HEK293 (cell line): ENCODE data around the gene REEP5.

ENCODE experiments used
- CTCF ChIA-PET: fragments of 350-600 bp; formaldehyde crosslinking; extraction: SDS; loops from one replicate; lab custom pipeline; 2021; ENCODE audit warnings: antibody characterized with exemption; lab: Yijun Ruan, JAX
- POLR2A ChIA-PET: fragments of 300-600 bp; formaldehyde crosslinking; extraction: SDS; loops from one replicate; lab custom pipeline; 2020; ENCODE audit warnings: antibody characterized with exemption, inconsistent platforms; lab: Yijun Ruan, JAX
- H3K27ac ChIP-seq: fragments of 200-500 bp; sonication (Bioruptor generic); 2 replicates; pipeline ENCODE4 v1.5.1; 2014; ENCODE audit warnings: low read depth, low read length, control low read depth, inconsistent platforms; ENCODE audit errors: extremely low read depth
- H3K36me3 ChIP-seq, 2 experiments: fragments of 200-500 bp in 1 of 2; sonication (Bioruptor generic) in 1 of 2; 1 replicate in 1 of 2; 2 replicates in 1 of 2; pipeline ENCODE4 v1.5.1; 2014 to 2017; ENCODE audit warnings: inconsistent platforms in 2 of 2, low read length in 2 of 2; ENCODE audit not compliant: control insufficient read depth in 2 of 2, insufficient read depth in 1 of 2
- H3K4me1 ChIP-seq: fragments of 200-500 bp; sonication (Bioruptor generic); 2 replicates; pipeline ENCODE4 v1.5.1; 2014; ENCODE audit warnings: mild to moderate bottlenecking, low read length, inconsistent platforms; ENCODE audit not compliant: control insufficient read depth, insufficient read depth
- H3K4me3 ChIP-seq: 2 replicates; pipeline ENCODE4 v1.5.1; 2011; ENCODE audit warnings: low read depth, mild to moderate bottlenecking, control low read depth, low read length, moderate library complexity
- H3K9me3 ChIP-seq: fragments of 200-500 bp; sonication (Bioruptor generic); 2 replicates; pipeline ENCODE4 v1.5.1; 2014; ENCODE audit warnings: low read depth, low read length, inconsistent platforms; ENCODE audit not compliant: control insufficient read depth, insufficient read depth
- EGR2 ChIP-seq: fragments of 450-650 bp; formaldehyde crosslinking; IDR thresholded peaks from 2 replicates; pipeline ENCODE4 v1.5.1; 2016; ENCODE audit warnings: low read depth, missing biosample characterization, missing genetic modification characterization
- HOXC10 ChIP-seq: sonication (generic); formaldehyde crosslinking; IDR thresholded peaks from 2 replicates; pipeline ENCODE4 v1.8.1; 2023; ENCODE audit warnings: mild to moderate bottlenecking, missing genetic modification reagents
- MEIS1 ChIP-seq: sonication (generic); formaldehyde crosslinking; IDR thresholded peaks from 2 replicates; pipeline ENCODE4 v1.8.1; 2022; ENCODE audit warnings: missing genetic modification reagents, mild to moderate bottlenecking, borderline replicate concordance
- MYNN ChIP-seq: fragments of 450-650 bp; formaldehyde crosslinking; IDR thresholded peaks from 2 replicates; pipeline ENCODE4 v1.5.1; 2016; ENCODE audit warnings: missing biosample characterization, missing genetic modification characterization, borderline replicate concordance
- PATZ1 ChIP-seq: fragments of 450-650 bp; formaldehyde crosslinking; IDR thresholded peaks from 2 replicates; pipeline ENCODE4 v1.5.1; 2016; ENCODE audit warnings: missing biosample characterization, missing genetic modification characterization
- ZFP3 ChIP-seq: fragments of 450-650 bp; formaldehyde crosslinking; IDR thresholded peaks from 2 replicates; pipeline ENCODE4 v1.5.1; 2016; ENCODE audit warnings: low read depth, missing biosample characterization, missing genetic modification characterization
- ZNF23 ChIP-seq: fragments of 450-650 bp; formaldehyde crosslinking; IDR thresholded peaks from 2 replicates; pipeline ENCODE4 v1.5.1; 2016; ENCODE audit warnings: missing biosample characterization, missing genetic modification characterization, borderline replicate concordance
- ZNF274 ChIP-seq, 2 experiments: fragments of 200-500 bp in 1 of 2; fragments of 450-650 bp in 1 of 2; sonication (Bioruptor generic) in 1 of 2; formaldehyde crosslinking in 1 of 2; IDR thresholded peaks; 2 replicates each; pipeline versions ENCODE4 v1.5.1 to v1.6.1; 2014 to 2016; ENCODE audit warnings: borderline replicate concordance in 1 of 2, inconsistent platforms in 1 of 2, low read length in 1 of 2, missing biosample characterization in 1 of 2, missing genetic modification characterization in 1 of 2
- ZNF335 ChIP-seq: fragments of 450-650 bp; formaldehyde crosslinking; conservative IDR thresholded peaks from 2 replicates; pipeline ENCODE4 v1.5.1; 2016; ENCODE audit warnings: missing biosample characterization, missing genetic modification characterization
- ZNF354C ChIP-seq: fragments of 450-650 bp; formaldehyde crosslinking; IDR thresholded peaks from 2 replicates; pipeline ENCODE4 v1.5.1; 2016; ENCODE audit warnings: missing biosample characterization, missing genetic modification characterization, low read depth, borderline replicate concordance
- ZNF362 ChIP-seq: fragments of 450-650 bp; formaldehyde crosslinking; IDR thresholded peaks from 2 replicates; pipeline ENCODE4 v1.5.1; 2016; ENCODE audit warnings: missing biosample characterization, missing genetic modification characterization
- ZNF426 ChIP-seq: fragments of 450-650 bp; formaldehyde crosslinking; IDR thresholded peaks from 2 replicates; pipeline ENCODE4 v1.5.1; 2017; ENCODE audit warnings: missing biosample characterization, missing genetic modification characterization, mild to moderate bottlenecking, inconsistent platforms, moderate library complexity
- ZNF433 ChIP-seq: fragments of 450-650 bp; formaldehyde crosslinking; IDR thresholded peaks from 2 replicates; pipeline ENCODE4 v1.5.1; 2016; ENCODE audit warnings: missing biosample characterization, missing genetic modification characterization, low read depth
- ZNF449 ChIP-seq: fragments of 450-650 bp; formaldehyde crosslinking; IDR thresholded peaks from 2 replicates; pipeline ENCODE4 v1.5.1; 2017; ENCODE audit warnings: missing biosample characterization, mild to moderate bottlenecking, missing genetic modification characterization, moderate library complexity
- ZNF664 ChIP-seq: fragments of 450-650 bp; formaldehyde crosslinking; IDR thresholded peaks from 2 replicates; pipeline ENCODE4 v1.5.1; 2016; ENCODE audit warnings: missing biosample characterization, missing genetic modification characterization
- ZNF707 ChIP-seq: fragments of 450-650 bp; formaldehyde crosslinking; IDR thresholded peaks from 2 replicates; pipeline ENCODE4 v1.5.1; 2016; ENCODE audit warnings: missing biosample characterization, missing genetic modification characterization
- ZNF785 ChIP-seq: fragments of 450-650 bp; formaldehyde crosslinking; IDR thresholded peaks from 2 replicates; pipeline ENCODE4 v1.5.1; 2016; ENCODE audit warnings: missing biosample characterization, missing genetic modification characterization
- ZSCAN23 ChIP-seq: fragments of 450-650 bp; formaldehyde crosslinking; IDR thresholded peaks from 2 replicates; pipeline ENCODE4 v1.5.1; 2016; ENCODE audit warnings: missing biosample characterization, missing genetic modification characterization
- TF ChIP-seq, protein P1 (sequence below): fragments of 450-650 bp; formaldehyde crosslinking; IDR thresholded peaks from 2 replicates; pipeline ENCODE4 v1.5.1; 2016; ENCODE audit warnings: missing biosample characterization, missing genetic modification characterization, borderline replicate concordance
- TF ChIP-seq, protein P2 (sequence below): fragments of 450-650 bp; formaldehyde crosslinking; IDR thresholded peaks from 2 replicates; pipeline ENCODE4 v1.5.1; 2016; ENCODE audit warnings: missing biosample characterization, missing genetic modification characterization
- TF ChIP-seq, protein P3 (sequence below): fragments of 450-650 bp; formaldehyde crosslinking; IDR thresholded peaks from 2 replicates; pipeline ENCODE4 v1.5.1; 2016; ENCODE audit warnings: missing biosample characterization, missing genetic modification characterization, low read depth

The REEP5 gene

GRCh38 chr5:112908854-112909253 lies 13.2 kb downstream of the REEP5 start (continued):
- TF ChIP-seq ZNF449 (tag by site-specific recombination): no peak
- TF ChIP-seq, protein P1, sequence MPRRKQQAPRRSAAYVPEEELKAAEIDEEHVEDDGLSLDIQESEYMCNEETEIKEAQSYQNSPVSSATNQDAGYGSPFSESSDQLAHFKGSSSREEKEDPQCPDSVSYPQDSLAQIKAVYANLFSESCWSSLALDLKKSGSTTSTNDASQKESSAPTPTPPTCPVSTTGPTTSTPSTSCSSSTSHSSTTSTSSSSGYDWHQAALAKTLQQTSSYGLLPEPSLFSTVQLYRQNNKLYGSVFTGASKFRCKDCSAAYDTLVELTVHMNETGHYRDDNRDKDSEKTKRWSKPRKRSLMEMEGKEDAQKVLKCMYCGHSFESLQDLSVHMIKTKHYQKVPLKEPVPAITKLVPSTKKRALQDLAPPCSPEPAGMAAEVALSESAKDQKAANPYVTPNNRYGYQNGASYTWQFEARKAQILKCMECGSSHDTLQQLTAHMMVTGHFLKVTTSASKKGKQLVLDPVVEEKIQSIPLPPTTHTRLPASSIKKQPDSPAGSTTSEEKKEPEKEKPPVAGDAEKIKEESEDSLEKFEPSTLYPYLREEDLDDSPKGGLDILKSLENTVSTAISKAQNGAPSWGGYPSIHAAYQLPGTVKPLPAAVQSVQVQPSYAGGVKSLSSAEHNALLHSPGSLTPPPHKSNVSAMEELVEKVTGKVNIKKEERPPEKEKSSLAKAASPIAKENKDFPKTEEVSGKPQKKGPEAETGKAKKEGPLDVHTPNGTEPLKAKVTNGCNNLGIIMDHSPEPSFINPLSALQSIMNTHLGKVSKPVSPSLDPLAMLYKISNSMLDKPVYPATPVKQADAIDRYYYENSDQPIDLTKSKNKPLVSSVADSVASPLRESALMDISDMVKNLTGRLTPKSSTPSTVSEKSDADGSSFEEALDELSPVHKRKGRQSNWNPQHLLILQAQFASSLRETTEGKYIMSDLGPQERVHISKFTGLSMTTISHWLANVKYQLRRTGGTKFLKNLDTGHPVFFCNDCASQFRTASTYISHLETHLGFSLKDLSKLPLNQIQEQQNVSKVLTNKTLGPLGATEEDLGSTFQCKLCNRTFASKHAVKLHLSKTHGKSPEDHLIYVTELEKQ (tag by site-specific recombination): no peak

DNA sequence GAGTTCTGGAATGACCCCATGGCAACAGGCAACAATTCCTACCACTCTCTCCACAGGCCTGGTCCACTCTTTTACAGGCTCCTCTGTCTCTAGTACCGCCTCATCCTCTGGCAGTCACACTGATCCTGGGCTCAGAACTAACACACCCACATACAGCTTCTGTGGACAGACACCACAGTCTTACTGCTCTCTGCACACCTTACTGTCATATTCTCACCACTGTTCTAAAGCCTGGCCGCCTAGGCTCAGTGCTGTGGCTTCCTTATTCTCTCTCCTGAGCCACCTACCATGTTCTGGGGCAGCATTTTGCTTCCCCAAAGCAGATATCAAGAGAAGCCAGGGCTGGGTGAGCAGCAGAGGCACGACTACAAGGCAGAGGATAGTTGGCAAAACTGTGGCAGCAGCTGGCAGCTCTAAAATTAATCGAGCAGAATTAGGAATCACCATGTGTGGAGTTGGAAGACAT lies 14.8 kb downstream of the REEP5 start:
- no peaks in the 10 kb centered on the region for H3K9me3 ChIP-seq
- H3K4me3 ChIP-seq: no peak overlapping the region
- peaks cover 29 to 53% of the 10 kb centered on the region in 2 experiments for H3K36me3 ChIP-seq
- CTCF ChIA-PET: interaction anchor here (0.5 kb wide), 1 partner anchor 49 kb away, joined by 8 read pairs; no protein-coding TSS in a partner anchor
- no peak overlapping the region for H3K27ac ChIP-seq
- POLR2A ChIA-PET: no interaction called here
- TF ChIP-seq ZNF335 (tag by site-specific recombination): no peak
- TF ChIP-seq, protein P2, sequence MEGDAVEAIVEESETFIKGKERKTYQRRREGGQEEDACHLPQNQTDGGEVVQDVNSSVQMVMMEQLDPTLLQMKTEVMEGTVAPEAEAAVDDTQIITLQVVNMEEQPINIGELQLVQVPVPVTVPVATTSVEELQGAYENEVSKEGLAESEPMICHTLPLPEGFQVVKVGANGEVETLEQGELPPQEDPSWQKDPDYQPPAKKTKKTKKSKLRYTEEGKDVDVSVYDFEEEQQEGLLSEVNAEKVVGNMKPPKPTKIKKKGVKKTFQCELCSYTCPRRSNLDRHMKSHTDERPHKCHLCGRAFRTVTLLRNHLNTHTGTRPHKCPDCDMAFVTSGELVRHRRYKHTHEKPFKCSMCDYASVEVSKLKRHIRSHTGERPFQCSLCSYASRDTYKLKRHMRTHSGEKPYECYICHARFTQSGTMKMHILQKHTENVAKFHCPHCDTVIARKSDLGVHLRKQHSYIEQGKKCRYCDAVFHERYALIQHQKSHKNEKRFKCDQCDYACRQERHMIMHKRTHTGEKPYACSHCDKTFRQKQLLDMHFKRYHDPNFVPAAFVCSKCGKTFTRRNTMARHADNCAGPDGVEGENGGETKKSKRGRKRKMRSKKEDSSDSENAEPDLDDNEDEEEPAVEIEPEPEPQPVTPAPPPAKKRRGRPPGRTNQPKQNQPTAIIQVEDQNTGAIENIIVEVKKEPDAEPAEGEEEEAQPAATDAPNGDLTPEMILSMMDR (tag by site-specific recombination): no peak
- no peak for TF ChIP-seq PATZ1 (tag by site-specific recombination)
- TF ChIP-seq HOXC10 (CRISPR knock-in tag): no peak
- TF ChIP-seq ZNF707 (tag by site-specific recombination): no peak
- no peak for TF ChIP-seq ZNF362 (tag by site-specific recombination)
- no peak for TF ChIP-seq EGR2 (tag by site-specific recombination)
- TF ChIP-seq ZNF433 (tag by site-specific recombination): no peak
- H3K4me1 ChIP-seq: no peaks in the 10 kb centered on the region

- no peaks in the 10 kb centered on the region for H3K4me1 ChIP-seq
- H3K36me3 ChIP-seq: peaks cover 35 to 53% of the 10 kb centered on the region in 2 experiments
- no peaks in the 10 kb centered on the region for H3K9me3 ChIP-seq
- no peak overlapping the region for H3K27ac ChIP-seq
- CTCF ChIA-PET: interaction anchor here (0.5 to 0.6 kb wide), 2 partner anchors 26 to 49 kb away, joined by 3 to 8 read pairs; no protein-coding TSS in a partner anchor
- POLR2A ChIA-PET: no interaction called here
- H3K4me3 ChIP-seq: no peak overlapping the region
- no peak for TF ChIP-seq ZNF426 (tag by site-specific recombination)
- TF ChIP-seq MEIS1 (CRISPR knock-in tag): no peak
- TF ChIP-seq ZSCAN23 (tag by site-specific recombination): no peak
- no peak for TF ChIP-seq ZNF354C (tag by site-specific recombination)
- TF ChIP-seq ZNF664: no peak
- no peak for TF ChIP-seq ZFP3 (tag by site-specific recombination)
- TF ChIP-seq ZNF785 (tag by site-specific recombination): no peak
- TF ChIP-seq MYNN: no peak
- TF ChIP-seq, protein P3, sequence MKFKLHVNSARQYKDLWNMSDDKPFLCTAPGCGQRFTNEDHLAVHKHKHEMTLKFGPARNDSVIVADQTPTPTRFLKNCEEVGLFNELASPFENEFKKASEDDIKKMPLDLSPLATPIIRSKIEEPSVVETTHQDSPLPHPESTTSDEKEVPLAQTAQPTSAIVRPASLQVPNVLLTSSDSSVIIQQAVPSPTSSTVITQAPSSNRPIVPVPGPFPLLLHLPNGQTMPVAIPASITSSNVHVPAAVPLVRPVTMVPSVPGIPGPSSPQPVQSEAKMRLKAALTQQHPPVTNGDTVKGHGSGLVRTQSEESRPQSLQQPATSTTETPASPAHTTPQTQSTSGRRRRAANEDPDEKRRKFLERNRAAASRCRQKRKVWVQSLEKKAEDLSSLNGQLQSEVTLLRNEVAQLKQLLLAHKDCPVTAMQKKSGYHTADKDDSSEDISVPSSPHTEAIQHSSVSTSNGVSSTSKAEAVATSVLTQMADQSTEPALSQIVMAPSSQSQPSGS (tag by site-specific recombination): no peak
- TF ChIP-seq ZNF23 (tag by site-specific recombination): no peak
- no peak for TF ChIP-seq ZNF274 (IDR thresholded peaks at IDR 0.05; ENCODE audit: low read length)
- no peak for TF ChIP-seq ZNF274 (tag by site-specific recombination; IDR thresholded peaks at IDR 0.05; ENCODE audit: borderline replicate concordance)
These were observed 15.4 kb downstream of the REEP5 start for GRCh38 chr5:112906637-112907036.
